Osteocyte (in vitro differentiated cells): ENCODE data around the gene DGKQ. TPM values are rescaled to one million over a fixed set of nuclear protein-coding genes. Genes with fewer than 3 reads are reported as not detected.

ENCODE experiments used
- DNase-seq: peaks from one replicate; pipeline ENCODE4 v3.0.0; 2021; ENCODE audit warnings: mixed read lengths; ENCODE audit not compliant: unreplicated experiment; ENCODE audit errors: extremely low spot score
- H3K27ac Mint-ChIP-seq: one replicate; pipeline ENCODE4 v1.8.0; 2021; ENCODE audit warnings: mild to moderate bottlenecking, mixed read lengths; ENCODE audit not compliant: unreplicated experiment
- H3K27me3 Mint-ChIP-seq: one replicate; pipeline ENCODE4 v1.8.0; 2021; ENCODE audit warnings: mixed read lengths; ENCODE audit not compliant: unreplicated experiment
- H3K36me3 Mint-ChIP-seq: one replicate; pipeline ENCODE4 v1.8.0; 2021; ENCODE audit warnings: mixed read lengths; ENCODE audit not compliant: unreplicated experiment
- H3K4me1 Mint-ChIP-seq: one replicate; pipeline ENCODE4 v1.8.0; 2021; ENCODE audit warnings: mixed read lengths; ENCODE audit not compliant: unreplicated experiment
- H3K4me3 Mint-ChIP-seq: one replicate; pipeline ENCODE4 v1.8.0; 2021; ENCODE audit warnings: mild to moderate bottlenecking, moderate library complexity, mixed read lengths; ENCODE audit not compliant: unreplicated experiment
- H3K9me3 Mint-ChIP-seq: one replicate; pipeline ENCODE4 v1.8.0; 2021; ENCODE audit warnings: mixed read lengths; ENCODE audit not compliant: unreplicated experiment
- total RNA-seq: library from RNA; stranded (reverse); gene quantifications from 2 replicates; pipeline ENCODE4 v1.2.1, GENCODE V29; 2021
- TF ChIP-seq, protein P1 (sequence below): fragments of 200-600 bp; sonication (generic); IDR thresholded peaks from 2 replicates; pipeline ENCODE4 v1.5.0; 2021; ENCODE audit warnings: antibody characterized with exemption, mild to moderate bottlenecking, moderate library complexity

DGKQ gene
- total RNA-seq, 1 donor from 2014 or later, result 18.5 TPM

- no peaks in the 10 kb centered on the region for H3K4me1 Mint-ChIP-seq
- H3K27ac Mint-ChIP-seq, result no peak overlapping the region
- no peaks in the 10 kb centered on the region for H3K27me3 Mint-ChIP-seq
- H3K9me3 Mint-ChIP-seq, result no peaks in the 10 kb centered on the region
- H3K36me3 Mint-ChIP-seq, result peaks cover 2% of the 10 kb centered on the region
- no peak for DNase-seq
- H3K4me3 Mint-ChIP-seq, result no peak overlapping the region
- TF ChIP-seq, protein P1, sequence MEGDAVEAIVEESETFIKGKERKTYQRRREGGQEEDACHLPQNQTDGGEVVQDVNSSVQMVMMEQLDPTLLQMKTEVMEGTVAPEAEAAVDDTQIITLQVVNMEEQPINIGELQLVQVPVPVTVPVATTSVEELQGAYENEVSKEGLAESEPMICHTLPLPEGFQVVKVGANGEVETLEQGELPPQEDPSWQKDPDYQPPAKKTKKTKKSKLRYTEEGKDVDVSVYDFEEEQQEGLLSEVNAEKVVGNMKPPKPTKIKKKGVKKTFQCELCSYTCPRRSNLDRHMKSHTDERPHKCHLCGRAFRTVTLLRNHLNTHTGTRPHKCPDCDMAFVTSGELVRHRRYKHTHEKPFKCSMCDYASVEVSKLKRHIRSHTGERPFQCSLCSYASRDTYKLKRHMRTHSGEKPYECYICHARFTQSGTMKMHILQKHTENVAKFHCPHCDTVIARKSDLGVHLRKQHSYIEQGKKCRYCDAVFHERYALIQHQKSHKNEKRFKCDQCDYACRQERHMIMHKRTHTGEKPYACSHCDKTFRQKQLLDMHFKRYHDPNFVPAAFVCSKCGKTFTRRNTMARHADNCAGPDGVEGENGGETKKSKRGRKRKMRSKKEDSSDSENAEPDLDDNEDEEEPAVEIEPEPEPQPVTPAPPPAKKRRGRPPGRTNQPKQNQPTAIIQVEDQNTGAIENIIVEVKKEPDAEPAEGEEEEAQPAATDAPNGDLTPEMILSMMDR, result no peak
Measured at GRCh38 chr4:960140-960635, 13.2 kb downstream of the DGKQ start.

DNA sequence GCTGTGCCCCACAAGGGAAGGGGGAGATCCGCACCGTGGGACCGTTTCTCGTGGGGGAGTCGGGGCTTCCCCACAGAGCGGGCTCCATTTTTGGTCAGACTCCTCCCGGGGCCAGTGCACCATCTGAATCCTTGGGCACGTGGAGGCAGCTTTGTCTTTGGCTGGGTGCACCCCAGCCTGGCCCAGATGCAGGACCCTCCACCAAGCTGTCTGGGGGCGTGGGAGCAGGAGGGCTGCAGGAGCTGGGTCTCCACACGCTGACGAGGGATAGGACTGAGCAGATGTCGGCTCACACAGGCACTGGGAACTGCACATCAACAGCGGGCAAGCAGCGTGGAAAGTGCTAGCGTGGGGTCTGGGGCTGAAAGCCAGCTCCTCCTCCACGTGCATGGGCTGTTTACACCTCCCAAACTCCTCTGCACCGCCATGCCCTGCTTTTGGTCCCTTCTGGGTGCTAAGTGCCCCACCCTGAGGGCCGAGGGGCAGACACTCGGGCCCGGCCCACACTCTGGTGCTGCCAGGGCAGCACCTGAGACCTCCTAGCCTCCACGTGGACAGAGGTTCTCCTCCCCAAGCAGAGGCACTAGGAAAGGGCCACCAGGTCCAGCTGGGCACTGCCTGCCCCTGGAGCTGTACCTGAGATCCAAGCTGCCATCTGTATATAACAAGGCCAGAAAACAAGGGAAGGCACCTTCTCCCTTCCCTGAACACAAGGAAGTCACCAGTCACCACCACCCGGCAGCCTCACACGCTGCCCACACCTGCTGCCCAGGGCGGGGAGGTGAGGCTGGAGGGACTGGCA lies 13.8 kb downstream of the DGKQ start:
- H3K9me3 Mint-ChIP-seq, result no peaks in the 10 kb centered on the region
- no peaks in the 10 kb centered on the region for H3K4me1 Mint-ChIP-seq

DNA sequence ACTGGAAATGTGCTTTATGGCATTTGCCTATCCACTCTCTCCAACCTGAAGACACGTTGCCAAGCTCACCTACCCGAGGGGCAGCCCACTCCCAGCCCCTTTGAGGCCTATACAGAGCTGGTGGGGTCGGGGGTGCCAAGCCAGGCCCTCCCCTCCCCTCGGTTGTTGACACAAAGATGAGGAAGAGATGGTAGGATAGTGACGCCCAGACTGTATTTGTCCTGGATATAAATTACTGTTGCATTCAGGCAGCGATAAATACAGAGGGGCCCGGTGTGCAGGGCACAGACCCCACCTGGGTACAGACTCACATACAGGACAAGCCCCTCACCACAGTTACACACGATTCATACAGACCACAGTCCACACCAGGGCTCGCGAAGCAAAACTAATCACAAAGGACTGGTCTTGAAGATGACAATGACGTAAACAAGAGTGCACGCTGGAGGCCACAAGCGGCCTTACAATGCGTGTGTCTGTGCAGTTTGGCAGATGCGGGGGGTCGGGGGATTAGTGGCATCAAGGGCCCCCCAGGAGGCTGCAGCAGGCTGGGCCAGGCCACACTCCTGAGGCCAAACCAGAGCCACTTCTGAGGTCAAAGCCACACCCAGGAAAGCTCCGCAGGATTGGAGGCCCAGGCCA lies 14.6 kb downstream of the DGKQ start:
- Mint-ChIP-seq H3K9me3 (no peaks in the 10 kb centered on the region), H3K4me1 (no peaks in the 10 kb centered on the region), H3K27ac (no peak overlapping the region), H3K36me3 (peaks cover 6% of the 10 kb centered on the region), H3K27me3 (no peaks in the 10 kb centered on the region), H3K4me3 (no peak overlapping the region)
- TF ChIP-seq, protein P1, result no peak
- no peak for DNase-seq

More for the DNA sequence above, 13.8 kb downstream of the DGKQ start:
- TF ChIP-seq, protein P1, result no peak
- no peak for DNase-seq
- Mint-ChIP-seq H3K36me3 (peaks cover 5% of the 10 kb centered on the region), H3K27me3 (no peaks in the 10 kb centered on the region), H3K4me3 (no peak overlapping the region), H3K27ac (no peak overlapping the region)

DNA sequence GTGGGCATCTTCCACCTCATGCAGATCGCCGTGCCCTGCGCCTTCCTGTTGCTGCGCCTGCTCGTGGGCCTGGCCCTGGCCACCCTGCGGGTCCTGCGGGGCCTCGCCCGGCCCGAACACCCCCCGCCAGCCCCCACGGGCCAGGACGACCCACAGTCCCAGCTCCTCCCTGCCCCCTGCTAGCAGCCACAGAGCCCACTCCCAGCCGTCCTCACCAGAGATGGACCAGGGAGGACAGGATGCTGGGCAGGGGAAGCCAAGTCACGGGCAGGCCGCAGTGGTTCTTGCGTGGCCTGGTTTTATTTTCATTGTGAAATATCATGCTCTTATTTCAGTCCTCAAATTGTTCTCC lies 15.1 kb downstream of the DGKQ start:
- Mint-ChIP-seq H3K4me3 (no peak overlapping the region), H3K27me3 (no peaks in the 10 kb centered on the region)
- no peak for DNase-seq

More for the DNA sequence above, 15.1 kb downstream of the DGKQ start:
- TF ChIP-seq, protein P1, result no peak
- H3K36me3 Mint-ChIP-seq, result peaks cover 6% of the 10 kb centered on the region
- H3K9me3 Mint-ChIP-seq, result no peaks in the 10 kb centered on the region
- no peak overlapping the region for H3K27ac Mint-ChIP-seq
- H3K4me1 Mint-ChIP-seq, result no peaks in the 10 kb centered on the region
